ENCODE data around the gene CCN2. TPM values are rescaled to one million over a fixed set of nuclear protein-coding genes. Genes with fewer than 3 reads are reported as not detected.

CCN2 gene
- total and polyA plus RNA-seq, 2 of the 8 experiments (the other 6 are each of a cell fraction or from before 2014, with no cell fraction given), result 25.0 to 107 TPM

- TF ChIP-seq CHD7 (IDR thresholded peaks at IDR 0.05; ENCODE audit: insufficient replicate concordance, low read length) (no peak), NANOG (IDR thresholded peaks at IDR 0.05; ENCODE audit: insufficient read depth, low read depth, low read length, poor library complexity, severe bottlenecking) (no peak), KDM4A (IDR thresholded peaks at IDR 0.05; ENCODE audit: low read depth, low read length, severe bottlenecking) (no peak), SIN3A (conservative IDR thresholded peaks at IDR 0.05 in 1 of 2, IDR thresholded peaks at IDR 0.05 in 1 of 2; ENCODE audit: low read depth in 1 of 2, low read length in 2 of 2) (no peak), SUZ12 (IDR thresholded peaks at IDR 0.05; ENCODE audit: low read length) (no peak), SP2 (IDR thresholded peaks at IDR 0.05; ENCODE audit: low read length) (no peak), CHD1 (IDR thresholded peaks at IDR 0.05; ENCODE audit: low read depth, low read length) (no peak), TBP (IDR thresholded peaks at IDR 0.05; ENCODE audit: low read depth, low read length) (no peak), ZNF274 (IDR thresholded peaks at IDR 0.05; ENCODE audit: borderline replicate concordance, extremely low read depth, low read length) (no peak), RXRA (IDR thresholded peaks at IDR 0.05; ENCODE audit: insufficient read depth, low read depth, low read length) (no peak), ATF3 (IDR thresholded peaks at IDR 0.05; ENCODE audit: insufficient read depth, low read depth, low read length) (no peak)
Observed at GRCh38 chr6:131920656-131921055, 30.5 kb downstream of the CCN2 start (continued).
